Mesenteric fat pad (tissue), 1 donor: Measurements from ENCODE around the gene GUCY1A1. TPM values are rescaled to one million over a fixed set of nuclear protein-coding genes. Genes with fewer than 3 reads are reported as not detected.
A peak's percentile ranks its signal among the peaks of the same experiment; 100 is the strongest.

Experiments used
- DNase-seq: peaks from one replicate; pipeline ENCODE4 v3.0.0-alpha.2; 2020; ENCODE audit warnings: low spot score
- total RNA-seq: library from RNA; stranded (reverse); fragmentation: NEBNext Ultra II Directional; extraction: Animal tissue kit (Norgen Biotek cat#: 25700); gene quantifications from one replicate; pipeline ENCODE4 v1.2.1, GENCODE V29; 2021
- donor health status: DM: yes; HTN: yes; CAD: no.

GUCY1A1 gene
- total RNA-seq, 1 donor from 2014 or later, result 12.7 TPM

GRCh38 chr4:155734065-155734464 lies 67.4 kb downstream of the GUCY1A1 start:
- DNase-seq, result no peak

GRCh38 chr4:155734951-155735350 lies 68.3 kb downstream of the GUCY1A1 start:
- DNase-seq, result no peak

GRCh38 chr4:155735496-155735895 lies 68.8 kb downstream of the GUCY1A1 start:
- DNase-seq, result no peak

- no peak for DNase-seq
These were observed 71.9 kb downstream of the GUCY1A1 start for GRCh38 chr4:155738548-155738947.

- DNase-seq, result no peak
These were observed 74.9 kb downstream of the GUCY1A1 start for GRCh38 chr4:155741546-155741945.

GRCh38 chr4:155742310-155743015 lies 75.8 kb downstream of the GUCY1A1 start:
- DNase-seq, result no peak

GRCh38 chr4:155745984-155746383 lies 79.3 kb downstream of the GUCY1A1 start:
- no peak for DNase-seq

- DNase-seq, result no peak
These were observed 81.4 kb downstream of the GUCY1A1 start for GRCh38 chr4:155748039-155748438.

- no peak for DNase-seq
These were observed 82.4 kb downstream of the GUCY1A1 start for GRCh38 chr4:155749041-155749440.

- no peak for DNase-seq
These were observed 84.9 kb downstream of the GUCY1A1 start for GRCh38 chr4:155751569-155751968.

- no peak for DNase-seq
These were observed 91.2 kb downstream of the GUCY1A1 start for GRCh38 chr4:155757745-155758265.

GRCh38 chr4:155758481-155759371 lies 92.1 kb downstream of the GUCY1A1 start, which contains the start of gene GUCY1B1:
TSS of gene GUCY1B1 (plus strand) at chr4:155759021. CDS start at chr4:155759141, 120 bp downstream.
- DNase-seq, result peak; percentile 96

- no peak for DNase-seq
These were observed 93.0 kb downstream of the GUCY1A1 start for GRCh38 chr4:155759372-155760252.

- no peak for DNase-seq
These were observed 94.4 kb downstream of the GUCY1A1 start for GRCh38 chr4:155761047-155761446.

GRCh38 chr4:155761916-155762315 lies 95.3 kb downstream of the GUCY1A1 start:
- DNase-seq, result no peak

- no peak for DNase-seq
These were observed 95.7 kb downstream of the GUCY1A1 start for GRCh38 chr4:155762334-155762733.

- DNase-seq, result no peak
These were observed 96.9 kb downstream of the GUCY1A1 start for GRCh38 chr4:155763551-155763950.

GRCh38 chr4:155765149-155765548 lies 98.5 kb downstream of the GUCY1A1 start:
- DNase-seq, result no peak

GRCh38 chr4:155766622-155767021 lies 100.0 kb downstream of the GUCY1A1 start:
- DNase-seq, result no peak

- DNase-seq, result no peak
These were observed 101.7 kb downstream of the GUCY1A1 start for GRCh38 chr4:155768370-155768769.

- DNase-seq, result no peak
These were observed 102.4 kb downstream of the GUCY1A1 start for GRCh38 chr4:155769090-155769489.
